Urinary bladder (tissue), 4 donors: ENCODE data around the gene AGRN. TPM values are rescaled to one million over a fixed set of nuclear protein-coding genes. Genes with fewer than 3 reads are reported as not detected.

Experiments used
- DNase-seq: peaks from one replicate; pipeline ENCODE4 v3.0.0-alpha.2; 2015; ENCODE audit errors: extremely low spot score
- H3K27ac ChIP-seq: one replicate; pipeline ENCODE4 v1.5.1; 2013; ENCODE audit warnings: low read depth, mild to moderate bottlenecking, moderate library complexity
- H3K36me3 ChIP-seq: one replicate; pipeline ENCODE4 v1.6.1; 2013; ENCODE audit warnings: mild to moderate bottlenecking, moderate library complexity; ENCODE audit not compliant: insufficient read depth
- H3K4me1 ChIP-seq: one replicate; pipeline ENCODE4 v1.6.1; 2013; ENCODE audit warnings: mild to moderate bottlenecking, moderate library complexity; ENCODE audit not compliant: insufficient read depth
- H3K4me3 ChIP-seq: one replicate; pipeline ENCODE4 v1.5.1; 2013; ENCODE audit warnings: low read depth, low read length
- WGBS: extraction: QIAGEN DNeasy Blood & Tissue Kit; methylation state at CpG from one replicate; pipeline ENCODE4 v1.1.7; 2013; 5-methylcytosine and 5-hydroxymethylcytosine counted together
- polyA plus RNA-seq: library from polyadenylated mRNA; stranded (reverse); fragments of 200-250 nt; gene quantifications from one replicate; pipeline ENCODE4 v1.2.3, GENCODE V29; 2013
- total RNA-seq: library from RNA; depleted of rRNA; stranded (reverse); fragments of >200 nt; gene quantifications from one replicate; pipeline ENCODE4 v1.2.3, GENCODE V29; 2014
- donor health status: healthy with polysubstance abuse.
- donor health status: healthy.

AGRN gene
- total and polyA plus RNA-seq, 2 donors = 38.7 to 43.3 TPM

GRCh38 chr1:1085171-1085841 is 65.4 kb downstream of the AGRN start:
- WGBS = 93% methylated on average over 30 of the region's 30 CpGs
- Histone ChIP-seq H3K4me1 (no peaks in the 10 kb centered on the region), H3K4me3 (no peak overlapping the region), H3K27ac (no peak overlapping the region), H3K36me3 (no peaks in the 10 kb centered on the region)
- no peak for DNase-seq

GRCh38 chr1:1085911-1086841 is 66.3 kb downstream of the AGRN start:
- DNase-seq = no peak
- no peaks in the 10 kb centered on the region for H3K4me1 ChIP-seq
- no peak overlapping the region for H3K4me3 ChIP-seq
- H3K27ac ChIP-seq = no peak overlapping the region
- 93% methylated on average over 38 of the region's 38 CpGs for WGBS
- H3K36me3 ChIP-seq = no peaks in the 10 kb centered on the region

- H3K27ac ChIP-seq = no peak overlapping the region
- WGBS = 94% methylated on average over 17 of the region's 17 CpGs
Measured at GRCh38 chr1:1086911-1087341, 67.0 kb downstream of the AGRN start.

GRCh38 chr1:1087351-1088028 is 67.6 kb downstream of the AGRN start:
- Histone ChIP-seq H3K4me3 (no peak overlapping the region), H3K36me3 (no peaks in the 10 kb centered on the region), H3K4me1 (no peaks in the 10 kb centered on the region), H3K27ac (no peak overlapping the region)
- DNase-seq = no peak
- 93% methylated on average over 38 of the region's 38 CpGs for WGBS

More at GRCh38 chr1:1086911-1087341, 67.0 kb downstream of the AGRN start:
- no peaks in the 10 kb centered on the region for H3K4me1 ChIP-seq
- H3K36me3 ChIP-seq = no peaks in the 10 kb centered on the region
- no peak for DNase-seq
- no peak overlapping the region for H3K4me3 ChIP-seq

GRCh38 chr1:1088029-1088800 is 68.3 kb downstream of the AGRN start:
- no peak overlapping the region for H3K4me3 ChIP-seq
- H3K4me1 ChIP-seq = no peaks in the 10 kb centered on the region
- 90% methylated on average over 39 of the region's 39 CpGs for WGBS
- no peak overlapping the region for H3K27ac ChIP-seq
- no peak for DNase-seq
- no peaks in the 10 kb centered on the region for H3K36me3 ChIP-seq

- WGBS = 92% methylated on average over 46 of the region's 46 CpGs
- H3K36me3 ChIP-seq = no peaks in the 10 kb centered on the region
- no peak for DNase-seq
- no peak overlapping the region for H3K27ac ChIP-seq
- H3K4me1 ChIP-seq = no peaks in the 10 kb centered on the region
- H3K4me3 ChIP-seq = no peak overlapping the region
Measured at GRCh38 chr1:1088801-1089680, 69.1 kb downstream of the AGRN start.

GRCh38 chr1:1089731-1090423 is 70.0 kb downstream of the AGRN start:
- DNase-seq = no peak
- Histone ChIP-seq H3K4me3 (no peak overlapping the region), H3K27ac (no peak overlapping the region), H3K36me3 (no peaks in the 10 kb centered on the region), H3K4me1 (no peaks in the 10 kb centered on the region)
- WGBS = 93% methylated on average over 22 of the region's 22 CpGs

GRCh38 chr1:1090424-1091343 is 70.8 kb downstream of the AGRN start:
- H3K27ac ChIP-seq = no peak overlapping the region
- H3K4me1 ChIP-seq = no peaks in the 10 kb centered on the region
- DNase-seq = no peak
- no peaks in the 10 kb centered on the region for H3K36me3 ChIP-seq
- 96% methylated on average over 45 of the region's 45 CpGs for WGBS
- H3K4me3 ChIP-seq = no peak overlapping the region

GRCh38 chr1:1091344-1092148 is 71.6 kb downstream of the AGRN start:
- no peaks in the 10 kb centered on the region for H3K36me3 ChIP-seq
- no peak overlapping the region for H3K4me3 ChIP-seq
- no peak overlapping the region for H3K27ac ChIP-seq
- WGBS = 96% methylated on average over 28 of the region's 28 CpGs
- no peaks in the 10 kb centered on the region for H3K4me1 ChIP-seq
- DNase-seq = no peak

GRCh38 chr1:1092149-1092855 is 72.4 kb downstream of the AGRN start:
- no peaks in the 10 kb centered on the region for H3K4me1 ChIP-seq
- WGBS = 94% methylated on average over 28 of the region's 28 CpGs
- DNase-seq = no peak
- H3K27ac ChIP-seq = no peak overlapping the region
- no peak overlapping the region for H3K4me3 ChIP-seq
- no peaks in the 10 kb centered on the region for H3K36me3 ChIP-seq
